ENCODE results near the gene SFT2D2.

Gene SFT2D2

GRCh38 chr1:168265596-168265995, 39.8 kb downstream of the SFT2D2 start:
- no peak for DNase-seq (ENCODE audit: low read depth in 2 of 2)

- no peak for DNase-seq (ENCODE audit: low read depth in 2 of 2)
Measured at GRCh38 chr1:168266644-168267186, 40.9 kb downstream of the SFT2D2 start.

DNA sequence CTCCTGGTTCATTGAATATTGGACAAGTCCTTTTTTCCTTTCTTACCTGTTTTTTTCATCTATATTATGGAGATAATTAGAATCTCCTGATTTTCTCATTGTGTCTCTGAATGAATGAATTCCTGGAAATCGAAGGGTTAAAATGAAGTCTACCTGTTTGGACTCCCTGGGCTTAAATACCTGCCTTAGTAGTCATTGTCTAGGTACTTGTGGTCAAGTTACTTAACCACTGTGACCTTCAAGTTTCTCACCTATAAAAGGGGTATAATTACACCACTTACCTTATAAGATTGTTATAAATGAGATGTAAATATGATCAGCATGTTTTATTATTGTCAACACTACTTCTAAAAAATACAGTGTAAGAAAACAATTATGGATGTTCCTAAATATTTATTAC, 45.8 kb downstream of the SFT2D2 start:
- DNase-seq (ENCODE audit: low read depth in 2 of 2): no peak

DNA sequence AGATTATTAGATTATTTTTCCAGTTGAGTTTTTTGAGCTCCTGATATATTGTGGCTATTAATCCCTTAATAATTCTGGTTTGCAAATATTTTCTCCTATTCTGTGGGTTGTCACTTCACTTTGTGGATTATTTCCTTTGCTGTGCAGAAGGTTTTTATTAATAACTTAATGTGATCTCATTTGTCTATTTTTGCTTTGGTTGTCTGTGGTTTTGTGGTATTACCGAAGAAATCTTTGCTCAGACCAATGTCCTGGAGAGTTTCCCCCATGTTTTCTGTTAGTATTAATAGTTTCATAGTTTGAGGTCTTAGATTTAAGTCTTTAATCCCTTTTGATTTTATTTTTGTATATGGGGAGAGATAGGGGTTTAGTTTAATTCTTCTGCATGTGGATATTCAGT, 47.8 kb downstream of the SFT2D2 start:
- no peak for DNase-seq (ENCODE audit: low read depth in 2 of 2)

DNA sequence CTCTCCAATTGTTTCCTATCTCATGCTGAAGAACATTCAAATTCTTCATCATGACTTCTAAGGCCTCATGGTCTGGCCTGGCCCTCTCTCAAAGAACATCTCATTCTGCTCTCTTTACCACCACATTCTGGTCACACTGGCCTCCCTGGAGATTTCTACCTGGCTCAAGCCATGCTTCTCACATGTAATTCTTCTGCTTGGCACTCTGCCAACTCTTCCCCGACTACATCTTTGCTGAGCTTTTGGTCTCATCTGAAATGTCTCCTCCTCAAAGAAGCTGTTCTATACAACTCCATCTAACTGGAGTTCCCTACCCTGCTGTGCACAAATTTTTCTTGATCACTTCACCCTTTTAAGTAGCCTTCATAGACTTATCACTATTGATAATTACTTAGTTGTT, 53.4 kb downstream of the SFT2D2 start:
- DNase-seq (ENCODE audit: low read depth in 2 of 2): no peak

DNA sequence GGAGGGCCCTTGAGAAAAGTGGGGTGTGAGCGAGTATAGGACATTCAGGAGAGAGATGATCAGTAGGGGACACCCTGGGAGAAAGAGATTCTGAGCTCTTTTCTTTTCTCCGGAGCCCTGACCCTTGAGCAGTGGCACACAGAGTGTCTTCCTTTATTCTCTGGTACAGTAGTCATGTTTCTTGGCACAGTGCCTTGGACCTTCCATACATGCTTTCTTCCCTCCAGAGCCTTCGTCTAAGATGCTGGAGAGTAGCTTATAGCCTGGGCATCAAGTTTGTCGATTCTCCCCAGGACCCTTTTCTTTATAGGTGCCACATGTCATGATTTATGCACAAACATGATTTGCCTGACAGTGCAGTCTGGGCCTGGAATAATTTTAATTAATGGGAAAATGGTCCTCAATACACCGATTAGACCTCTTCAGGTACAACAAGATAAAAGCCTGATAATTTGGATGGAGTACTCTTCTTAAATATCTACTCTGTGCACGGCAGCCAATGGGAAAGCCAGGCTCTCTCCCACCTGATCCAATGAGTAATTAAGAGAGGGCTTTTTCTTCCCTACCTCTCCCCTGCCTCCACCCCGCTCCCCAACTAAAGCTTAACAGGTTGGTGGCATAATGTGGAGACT, 54.6 kb downstream of the SFT2D2 start, which contains the start of gene TBX19:
TBX19 (plus strand) TSS at position 582 of the 632 bp plus-strand sequence. CDS start 214 bp downstream, outside the sequence.
- DNase-seq (ENCODE audit: low read depth in 2 of 2): no peak

DNA sequence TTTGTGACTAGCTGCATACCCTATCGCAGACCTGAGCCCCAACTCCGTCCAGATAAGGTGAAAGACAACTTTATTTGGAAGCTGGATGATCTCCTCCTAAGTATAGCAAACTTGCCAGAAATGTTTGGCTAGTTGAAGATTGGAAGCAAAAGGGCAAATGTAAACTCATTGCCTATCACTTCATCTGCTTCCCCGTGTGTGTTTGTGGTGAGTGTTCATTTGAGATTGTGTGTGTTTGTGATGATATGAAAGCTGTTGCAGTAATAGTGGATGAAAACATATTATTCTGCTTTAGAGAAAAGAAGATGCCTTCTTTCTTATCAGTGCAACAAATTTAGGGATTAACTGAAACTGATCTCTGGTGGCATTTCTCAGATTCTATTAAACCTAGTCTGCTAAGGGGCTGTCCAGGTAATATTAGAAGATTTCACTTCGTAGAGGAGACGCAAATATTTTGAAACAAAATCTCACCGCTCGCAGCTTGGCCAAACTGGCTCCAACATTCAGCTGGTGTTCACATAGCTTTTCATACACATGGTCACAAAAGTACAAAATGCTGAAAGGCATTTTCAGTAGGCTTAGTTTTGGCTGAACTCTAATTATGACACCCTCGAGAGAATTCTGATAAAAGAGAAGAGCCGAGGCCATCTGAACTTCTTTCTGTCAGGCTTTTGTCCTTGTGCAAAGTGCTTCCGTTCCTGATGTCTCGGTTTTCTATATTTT, 56.0 kb downstream of the SFT2D2 start:
- no peak for DNase-seq (ENCODE audit: low read depth in 2 of 2)

GRCh38 chr1:168285521-168285790, 59.7 kb downstream of the SFT2D2 start:
- DNase-seq (ENCODE audit: low read depth in 2 of 2): no peak

DNA sequence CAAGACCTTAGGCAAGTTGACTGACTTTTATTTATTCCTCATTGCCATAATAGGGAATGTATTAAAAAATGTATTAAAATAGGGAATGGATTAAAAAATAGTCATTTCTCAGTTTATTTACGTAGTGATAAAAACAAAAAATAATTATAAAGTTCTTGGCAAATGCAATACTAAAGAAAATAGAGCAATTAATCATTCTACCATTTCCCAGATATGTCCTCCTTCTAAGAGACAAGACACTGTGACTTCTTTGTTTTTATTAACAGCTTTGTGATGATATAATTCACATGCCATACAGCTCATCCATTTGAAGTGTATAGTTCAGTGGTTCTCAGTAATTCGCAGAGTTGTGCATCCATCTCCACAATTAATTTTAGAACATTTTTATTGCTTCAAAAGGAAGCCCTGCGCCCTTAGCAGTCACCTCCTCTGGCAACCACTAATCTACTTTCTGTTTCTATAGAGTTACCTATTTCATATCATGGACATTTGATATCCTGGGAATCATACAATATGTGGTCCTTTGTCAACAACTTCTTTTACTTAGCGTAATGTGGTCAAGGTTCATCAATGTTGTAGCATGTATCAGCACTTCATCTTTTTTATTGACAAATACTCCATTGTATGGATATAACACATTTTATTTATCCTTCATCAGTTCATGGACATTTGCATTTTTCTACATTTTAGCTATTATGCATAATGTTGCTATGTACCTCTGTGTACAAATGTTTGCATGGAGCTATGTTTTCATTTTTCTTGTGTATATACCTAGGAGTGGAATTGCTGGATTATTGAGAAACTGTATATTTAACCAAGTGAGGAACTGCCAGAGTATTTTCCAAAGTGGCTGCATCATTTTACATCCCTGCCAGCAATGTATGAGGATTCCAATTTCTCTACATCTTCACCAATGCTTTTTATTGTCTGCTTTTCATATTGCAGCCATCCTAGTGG, 60.4 kb downstream of the SFT2D2 start:
- no peak for DNase-seq (ENCODE audit: low read depth in 2 of 2)

DNA sequence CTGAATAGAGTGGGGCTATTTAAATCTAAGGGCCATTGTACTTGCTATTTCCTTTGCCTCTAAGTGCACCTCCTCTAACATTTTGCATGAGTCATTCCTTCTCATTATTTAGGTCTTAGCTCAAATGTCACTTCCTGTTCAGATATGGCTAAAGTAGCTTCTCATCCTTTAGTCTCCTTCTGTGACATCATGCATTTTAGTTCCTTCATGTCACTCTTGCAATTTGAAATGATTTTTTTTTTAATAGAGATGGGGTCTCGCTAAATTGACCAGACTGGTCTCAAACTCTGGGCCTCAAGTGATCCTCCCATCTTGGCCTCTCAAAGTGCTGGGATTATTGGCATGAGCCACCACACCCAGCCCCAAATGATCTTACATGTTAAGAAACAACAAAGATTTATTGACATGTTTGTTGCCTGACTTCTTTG, 61.4 kb downstream of the SFT2D2 start:
- no peak for DNase-seq (ENCODE audit: low read depth in 2 of 2)

- no peak for DNase-seq (ENCODE audit: low read depth in 2 of 2)
Measured at GRCh38 chr1:168288311-168289052, 62.7 kb downstream of the SFT2D2 start.

DNA sequence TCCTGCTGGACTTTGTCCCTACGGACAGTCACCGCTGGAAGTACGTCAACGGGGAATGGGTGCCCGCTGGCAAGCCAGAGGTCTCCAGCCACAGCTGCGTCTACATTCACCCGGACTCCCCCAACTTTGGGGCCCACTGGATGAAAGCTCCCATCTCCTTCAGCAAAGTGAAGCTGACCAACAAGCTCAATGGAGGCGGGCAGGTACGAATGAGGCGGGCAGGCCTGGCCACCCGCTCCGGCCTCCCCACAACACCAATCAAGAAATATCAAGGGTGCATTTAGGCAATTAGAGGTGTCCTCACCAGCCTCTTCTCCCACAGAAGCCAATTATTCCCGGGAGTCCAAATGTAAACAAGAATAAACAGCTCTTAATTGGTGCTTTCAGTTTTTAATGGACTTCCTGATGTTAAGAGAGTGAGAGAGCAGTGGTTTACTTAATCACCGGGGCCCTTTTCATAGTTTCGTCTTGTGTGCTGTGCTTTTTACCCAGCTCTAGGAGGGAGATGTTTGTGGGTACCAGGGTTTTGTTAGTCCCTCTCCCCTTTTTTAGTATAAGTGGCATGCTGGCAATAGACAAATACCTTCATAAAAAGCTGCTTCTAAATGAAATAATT, 65.5 kb downstream of the SFT2D2 start:
- no peak for DNase-seq (ENCODE audit: low read depth in 2 of 2)

GRCh38 chr1:168293356-168293755, 67.6 kb downstream of the SFT2D2 start:
- no peak for DNase-seq (ENCODE audit: low read depth in 2 of 2)

- no peak for DNase-seq (ENCODE audit: low read depth in 2 of 2)
Measured at GRCh38 chr1:168295411-168296114, 69.8 kb downstream of the SFT2D2 start.

- no peak for DNase-seq (ENCODE audit: low read depth in 2 of 2)
Measured at GRCh38 chr1:168297019-168297730, 71.4 kb downstream of the SFT2D2 start.

DNA sequence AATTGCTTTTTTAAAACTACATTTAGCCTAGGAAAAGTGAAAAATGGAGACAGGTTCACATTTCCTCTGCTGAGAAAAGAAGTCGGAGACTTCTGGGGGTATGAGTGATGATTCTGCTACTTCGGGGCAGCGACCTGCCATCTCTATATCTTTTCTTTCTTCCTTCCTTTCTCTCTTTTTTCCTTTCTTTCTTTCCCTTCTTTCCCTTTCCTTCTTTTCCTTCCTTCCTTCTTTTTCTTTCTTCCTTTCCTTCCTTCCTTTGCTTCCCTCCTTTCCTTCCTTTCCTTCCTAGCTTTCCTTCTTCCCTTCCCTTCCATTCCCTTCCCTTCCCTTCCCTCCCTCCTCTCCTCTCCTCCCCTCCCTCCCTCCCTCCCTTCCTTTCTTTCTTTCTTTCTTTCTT, 72.6 kb downstream of the SFT2D2 start:
- DNase-seq (ENCODE audit: low read depth in 2 of 2): no peak

GRCh38 chr1:168300626-168301025, 74.8 kb downstream of the SFT2D2 start:
- no peak for DNase-seq (ENCODE audit: low read depth in 2 of 2)

GRCh38 chr1:168301664-168302320, 76.0 kb downstream of the SFT2D2 start:
- no peak for DNase-seq (ENCODE audit: low read depth in 2 of 2)
